Activated CD4-positive, alpha-beta T cell treated with anti-CD3 and anti-CD28 coated beads for 4 hours (primary cell): ENCODE results near the gene B3GALNT2.

Source experiments
- DNase-seq, 2 donors: peaks; one replicate each; pipeline ENCODE4 v3.0.0-alpha.2; 2020

The B3GALNT2 gene

DNA sequence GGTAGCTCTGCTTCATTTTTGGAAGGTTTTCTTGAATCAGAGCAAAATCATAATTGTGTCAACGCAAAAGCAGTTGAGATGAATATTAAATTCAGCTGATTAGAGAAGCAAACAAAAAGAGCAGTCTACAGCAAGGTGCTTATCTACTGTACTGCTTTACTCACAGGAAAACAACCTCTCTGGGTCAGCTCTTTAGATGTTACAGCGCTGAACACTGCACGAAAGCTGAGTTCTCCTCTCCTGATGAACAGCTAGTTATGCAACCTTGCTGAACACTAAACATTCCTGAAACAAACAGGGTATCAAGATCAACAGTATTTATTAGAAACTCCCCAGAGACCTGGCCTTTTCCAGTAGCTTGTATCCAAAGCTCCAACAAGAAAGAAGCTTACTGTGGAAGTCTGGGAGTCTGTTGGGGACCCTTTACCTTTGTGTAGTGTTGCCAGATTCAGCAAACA lies 95.7 kb downstream of the B3GALNT2 start:
- no peak for DNase-seq

DNA sequence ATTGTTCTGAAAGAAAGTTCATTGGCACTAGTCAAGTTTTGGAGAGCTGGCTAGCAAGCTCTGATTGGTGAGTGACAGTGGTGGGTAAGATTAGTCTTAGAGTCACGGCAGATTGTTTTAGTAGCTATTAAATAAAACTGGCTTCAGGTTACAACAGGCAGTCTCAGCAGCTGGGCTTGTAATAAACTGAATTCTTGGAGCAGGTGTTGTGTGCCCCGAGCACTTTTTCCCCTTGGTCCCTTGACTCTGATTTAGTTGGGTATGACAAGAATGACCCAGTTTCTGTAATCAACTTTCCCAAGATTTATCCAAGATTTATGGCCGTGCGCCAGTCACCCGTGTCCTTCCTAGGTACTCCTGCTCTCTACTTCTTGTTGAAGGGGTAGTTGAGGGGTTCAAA lies 96.8 kb downstream of the B3GALNT2 start:
- no peak for DNase-seq

- DNase-seq = no peak
Measured at GRCh38 chr1:235404190-235404589, 100.1 kb downstream of the B3GALNT2 start.

DNA sequence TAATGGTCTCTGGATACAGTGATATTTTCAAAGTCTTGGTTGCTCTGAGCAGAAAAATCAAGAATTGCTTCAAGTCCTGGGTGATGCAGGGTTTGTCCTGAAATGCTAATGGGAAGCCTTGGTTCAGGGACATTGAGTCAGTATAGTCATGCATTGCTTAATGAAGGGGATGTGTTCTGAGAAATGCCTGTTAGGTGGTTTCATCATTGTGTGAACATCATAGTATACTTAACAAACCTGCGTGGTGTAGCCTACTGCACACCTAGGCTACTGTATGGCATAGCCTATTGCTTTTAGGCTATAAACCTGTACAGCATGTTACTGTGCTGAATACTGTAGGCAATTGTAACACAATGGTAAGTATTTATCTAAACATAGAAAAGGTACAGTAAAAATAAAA lies 100.7 kb downstream of the B3GALNT2 start:
- DNase-seq = no peak

GRCh38 chr1:235402457-235403200 lies 101.6 kb downstream of the B3GALNT2 start:
- no peak for DNase-seq

GRCh38 chr1:235401251-235401650 lies 103.0 kb downstream of the B3GALNT2 start:
- no peak for DNase-seq
